Esophagus muscularis mucosa (tissue), 4 donors: Measurements from ENCODE around the gene UTP15. TPM values are rescaled to one million over a fixed set of nuclear protein-coding genes. Genes with fewer than 3 reads are reported as not detected.

Experiments
- DNase-seq: peaks from one replicate; pipeline ENCODE4 v3.0.0-alpha.2; 2017; ENCODE audit errors: extremely low spot score
- H3K27ac ChIP-seq, 4 donors: fragments of 200-600 bp; sonication (generic); replicated peaks in 1 of 4; 1 replicate in 3 of 4; 2 replicates in 1 of 4; pipeline ENCODE4 v1.5.1; 2016 to 2019; ENCODE audit warnings: mild to moderate bottlenecking in 1 of 4
- H3K27me3 ChIP-seq, 4 donors: fragments of 200-600 bp; sonication (generic); one replicate each; pipeline versions ENCODE4 v1.5.1 to v1.6.0; 2016 to 2019
- H3K36me3 ChIP-seq, 4 donors: fragments of 200-600 bp; sonication (generic); one replicate each; pipeline ENCODE4 v1.5.1; 2016 to 2019
- H3K4me1 ChIP-seq, 4 donors: fragments of 200-600 bp; sonication (generic); one replicate each; pipeline ENCODE4 v1.5.1; 2016 to 2019
- H3K4me3 ChIP-seq, 4 donors: fragments of 200-600 bp; sonication (generic); 1 replicate in 2 of 4; 2 replicates in 2 of 4; pipeline ENCODE4 v1.5.1; 2016 to 2019; ENCODE audit warnings: mild to moderate bottlenecking in 4 of 4, moderate library complexity in 1 of 4
- H3K9me3 ChIP-seq, 4 donors: fragments of 200-600 bp; sonication (generic); 1 replicate in 3 of 4; 2 replicates in 1 of 4; pipeline ENCODE4 v1.5.1; 2016 to 2019
- CTCF ChIP-seq, 3 experiments: fragments of 200-600 bp in 2 of 3; fragments of 450-650 bp in 1 of 3; sonication (generic) in 2 of 3; IDR thresholded peaks; one replicate each; pipeline ENCODE4 v1.5.1; 2017 to 2019; ENCODE audit warnings: antibody characterized with exemption in 3 of 3, mild to moderate bottlenecking in 2 of 3, moderate library complexity in 1 of 3
- EP300 ChIP-seq: sonication (generic); formaldehyde crosslinking; IDR thresholded peaks from one replicate; pipeline ENCODE4 v1.6.1; 2017; ENCODE audit warnings: antibody characterized with exemption
- POLR2A ChIP-seq: fragments of 450-650 bp; IDR thresholded peaks from one replicate; pipeline ENCODE4 v1.6.1; 2017; ENCODE audit warnings: antibody characterized with exemption, moderate library complexity, mild to moderate bottlenecking, low read depth
- POLR2AphosphoS5 ChIP-seq, 2 donors: sonication (generic); formaldehyde crosslinking; IDR thresholded peaks; one replicate each; pipeline ENCODE4 v1.6.1; 2017; ENCODE audit warnings: antibody characterized with exemption in 2 of 2
- WGBS: methylation state at CpG from one replicate; pipeline ENCODE4 v1.1.5; 2018; 5-methylcytosine and 5-hydroxymethylcytosine counted together
- intact Hi-C: fragments of 100-400 bp; cut with DNase I; formaldehyde crosslinking; loops from one replicate; pipeline ENCODE4 v1.15.1; 2023
- total RNA-seq, 4 donors: library from RNA; depleted of rRNA; stranded (reverse); fragments of >200 nt; gene quantifications; one replicate each; pipeline versions ENCODE4 v1.1.0 to v1.2.1, GENCODE V29; 2016

The UTP15 gene
- total RNA-seq, 4 donors from 2014 or later = 7.0 to 18.1 (median 11.9) TPM

- no peaks in the 10 kb centered on the region for H3K9me3 ChIP-seq
- 84% methylated on average over 5 of the region's 5 CpGs for WGBS
- peak; percentile 57 for DNase-seq
- no peak overlapping the region for H3K27ac ChIP-seq
- H3K27me3 ChIP-seq = no peaks in the 10 kb centered on the region
- no peak overlapping the region for H3K4me3 ChIP-seq
- H3K36me3 ChIP-seq = no peaks in the 10 kb centered on the region
- intact Hi-C loops = no loop called here
- TF ChIP-seq CTCF (IDR thresholded peaks at IDR 0.05) (no peak), POLR2AphosphoS5 (IDR thresholded peaks at IDR 0.05) (no peak), EP300 (no peak), POLR2A (no peak)
- H3K4me1 ChIP-seq = peaks cover 0 to 9% (median 0%) of the 10 kb centered on the region in 4 donors
Measured at GRCh38 chr5:73532195-73532594, 33.3 kb upstream of the UTP15 start.

GRCh38 chr5:73534011-73534644 lies 31.4 kb upstream of the UTP15 start:
- no peak overlapping the region for H3K4me3 ChIP-seq
- no peak overlapping the region for H3K27ac ChIP-seq
- TF ChIP-seq EP300 (no peak), POLR2A (no peak), CTCF (IDR thresholded peaks at IDR 0.05) (no peak), POLR2AphosphoS5 (IDR thresholded peaks at IDR 0.05) (no peak)
- no peaks in the 10 kb centered on the region for H3K27me3 ChIP-seq
- no peaks in the 10 kb centered on the region for H3K9me3 ChIP-seq
- DNase-seq = peak; percentile 62
- H3K4me1 ChIP-seq = peaks cover 0 to 11% (median 4%) of the 10 kb centered on the region in 4 donors
- WGBS = 76% methylated on average over 5 of the region's 5 CpGs
- intact Hi-C loops = no loop called here
- H3K36me3 ChIP-seq = no peaks in the 10 kb centered on the region

- no peaks in the 10 kb centered on the region for H3K27me3 ChIP-seq
- 82% methylated on average over 2 of the region's 2 CpGs for WGBS
- no peak for TF ChIP-seq POLR2AphosphoS5 (IDR thresholded peaks at IDR 0.05)
- no peak for TF ChIP-seq EP300
- TF ChIP-seq POLR2A = no peak
- no peak overlapping the region for H3K27ac ChIP-seq
- H3K4me1 ChIP-seq = peaks cover 0 to 11% (median 4%) of the 10 kb centered on the region in 4 donors
- H3K4me3 ChIP-seq = no peak overlapping the region
- H3K36me3 ChIP-seq = no peaks in the 10 kb centered on the region
- DNase-seq = no peak
- no peaks in the 10 kb centered on the region for H3K9me3 ChIP-seq
- intact Hi-C loops = no loop called here
Measured at GRCh38 chr5:73534971-73535370, 30.6 kb upstream of the UTP15 start.

GRCh38 chr5:73539730-73540129 lies 25.8 kb upstream of the UTP15 start:
- Histone ChIP-seq H3K4me3 (no peak overlapping the region), H3K4me1 (peaks cover 4 to 31% (median 24%) of the 10 kb centered on the region in 4 donors), H3K9me3 (no peaks in the 10 kb centered on the region), H3K27me3 (no peaks in the 10 kb centered on the region), H3K27ac (no peak overlapping the region), H3K36me3 (no peaks in the 10 kb centered on the region)
- TF ChIP-seq POLR2AphosphoS5 (IDR thresholded peaks at IDR 0.05) (no peak), CTCF (IDR thresholded peaks at IDR 0.05) (no peak), EP300 (no peak), POLR2A (no peak)
- DNase-seq = no peak
- intact Hi-C loops = no loop called here
- 93% methylated on average over 2 of the region's 2 CpGs for WGBS

DNA sequence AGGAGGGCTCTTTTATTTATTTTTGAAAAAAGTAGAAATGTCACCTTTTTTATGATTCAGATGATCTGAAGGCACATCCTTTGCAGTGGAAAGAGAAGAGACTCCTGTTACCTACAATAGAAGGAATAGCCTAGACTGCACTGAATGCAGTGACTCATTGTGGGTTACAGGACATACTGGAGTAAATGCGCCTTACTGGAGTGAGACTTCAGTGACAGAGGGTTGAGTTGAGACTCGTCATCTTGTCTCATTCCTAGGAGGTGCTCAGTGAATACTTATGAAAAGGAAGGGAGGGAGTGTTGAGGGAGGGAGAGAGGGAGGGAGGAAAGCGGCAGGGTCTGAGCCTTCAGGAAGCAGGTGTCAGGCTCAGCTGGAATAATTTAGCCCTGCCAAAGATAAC lies 25.4 kb upstream of the UTP15 start:
- Histone ChIP-seq H3K36me3 (no peaks in the 10 kb centered on the region), H3K27ac (no peak overlapping the region), H3K4me1 (peaks cover 8 to 31% (median 24%) of the 10 kb centered on the region in 4 donors), H3K27me3 (no peaks in the 10 kb centered on the region), H3K4me3 (no peak overlapping the region), H3K9me3 (no peaks in the 10 kb centered on the region)
- DNase-seq = no peak
- no peak for TF ChIP-seq CTCF (IDR thresholded peaks at IDR 0.05)
- TF ChIP-seq EP300 = no peak
- no peak for TF ChIP-seq POLR2A
- no peak for TF ChIP-seq POLR2AphosphoS5 (IDR thresholded peaks at IDR 0.05)
- 67% methylated on average over 3 of the region's 3 CpGs for WGBS
- intact Hi-C loops = no loop called here
